Activated CD8-positive, alpha-beta memory T cell treated with anti-CD3 and anti-CD28 coated beads for 24 hours (primary cell): ENCODE measurements around the gene DCUN1D4.

Experiments
- DNase-seq: peaks from one replicate; pipeline ENCODE4 v3.0.0-alpha.2; 2020

The DCUN1D4 gene

DNA sequence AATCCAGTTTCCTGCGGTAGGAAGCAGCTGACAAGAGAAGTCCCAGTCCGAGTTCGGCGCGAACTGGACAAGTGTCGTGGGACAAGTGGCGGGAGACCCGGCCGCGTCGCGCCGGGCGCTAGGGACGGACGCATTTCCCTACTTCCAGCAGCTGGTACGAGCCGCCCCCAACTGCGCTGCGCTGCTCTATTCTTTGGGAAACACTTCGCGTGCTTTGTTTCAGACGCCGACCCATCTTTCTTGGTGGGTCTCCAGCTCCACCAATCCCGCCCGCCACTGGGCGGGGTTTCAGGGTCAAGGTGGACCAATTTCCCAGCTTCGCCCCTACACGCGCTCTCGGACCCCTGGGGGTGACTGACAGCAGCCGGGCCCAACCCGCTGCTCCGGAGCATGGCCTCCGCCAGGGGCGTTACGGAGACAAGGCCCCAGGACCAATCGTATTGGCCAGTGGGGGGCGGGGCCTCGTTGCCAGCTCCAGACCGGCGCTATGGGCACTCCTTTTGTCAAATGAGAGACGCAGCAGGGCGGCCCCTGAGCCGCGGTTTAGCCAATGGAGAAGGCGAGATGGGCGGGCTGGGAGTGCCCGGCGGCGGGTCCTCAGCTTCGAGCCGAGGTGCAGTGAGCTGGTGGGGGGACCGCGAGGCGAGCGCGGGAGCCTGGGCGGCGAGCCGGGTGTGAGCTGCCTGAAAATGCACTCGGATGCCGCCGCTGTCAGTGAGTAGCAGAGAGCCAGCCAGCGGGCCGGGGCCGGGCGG is at the start of gene DCUN1D4:
DCUN1D4 (plus strand) TSS at position 600 of the 755 bp plus-strand sequence; CDS start at position 690, 90 bp downstream.
- DNase-seq: peak; percentile 99

DNA sequence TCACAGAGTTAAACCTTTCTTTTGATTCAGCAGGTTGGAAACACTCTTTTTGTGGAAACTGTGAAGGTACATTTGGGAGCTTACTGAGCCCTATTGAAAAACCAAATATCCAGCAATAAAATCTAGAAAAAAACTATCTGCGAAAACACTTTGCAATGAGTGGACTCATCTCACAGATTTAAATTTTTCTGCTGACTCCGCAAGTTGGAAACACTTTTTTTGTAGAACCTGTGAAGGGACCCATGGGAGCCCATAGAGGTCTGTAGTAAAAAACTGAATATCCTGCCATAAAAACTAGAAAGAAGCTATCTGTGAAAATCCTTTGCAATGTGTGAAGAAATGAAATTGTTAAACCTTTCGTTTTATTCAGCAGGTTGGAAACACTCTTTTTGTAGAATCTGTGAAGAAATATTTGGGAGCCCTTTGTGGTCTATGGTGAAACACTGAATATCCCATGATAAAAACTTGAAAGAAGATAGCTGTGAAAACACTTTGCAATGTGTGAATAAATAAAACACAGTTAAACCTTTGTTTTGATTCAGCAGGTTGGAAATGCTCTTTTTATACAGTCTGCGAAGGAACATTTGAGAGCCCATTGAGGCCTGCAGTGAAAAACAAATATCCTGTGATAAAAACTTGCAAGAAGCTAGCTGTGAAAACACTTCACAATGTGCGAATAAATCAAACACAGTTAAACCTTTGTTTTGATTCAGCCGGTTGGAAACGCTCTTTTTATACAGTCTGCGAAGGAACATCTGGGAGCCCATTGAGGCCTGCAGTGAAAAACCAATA is 22.3 kb upstream of the DCUN1D4 start:
- no peak for DNase-seq

GRCh38 chr4:51825341-51825740 is 17.6 kb upstream of the DCUN1D4 start:
- DNase-seq: no peak

- no peak for DNase-seq
Observed at GRCh38 chr4:51830156-51830720, 12.7 kb upstream of the DCUN1D4 start.

GRCh38 chr4:51831133-51831532 is 11.8 kb upstream of the DCUN1D4 start:
- peak; percentile 82 for DNase-seq

DNA sequence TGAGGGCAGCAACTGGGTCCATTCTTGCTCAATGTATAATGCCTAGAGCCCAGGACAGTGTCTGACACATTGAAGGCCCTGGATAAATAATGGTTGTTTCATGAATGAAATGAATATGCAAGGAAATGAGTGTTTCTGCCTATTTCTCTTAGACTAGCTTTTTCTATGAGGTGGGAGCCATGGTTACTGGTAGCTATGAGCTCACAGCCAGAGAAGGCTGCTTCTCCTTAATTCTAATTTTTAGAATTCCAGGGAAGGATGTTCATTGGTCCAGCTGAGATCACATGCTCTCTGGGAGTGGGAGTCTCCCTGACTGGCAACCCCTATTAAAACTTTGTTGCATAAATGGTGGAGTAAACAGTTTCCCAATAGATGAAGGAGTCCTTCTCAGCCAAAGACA is 9.7 kb upstream of the DCUN1D4 start:
- DNase-seq: no peak

GRCh38 chr4:51835079-51835478 is 7.9 kb upstream of the DCUN1D4 start:
- DNase-seq: no peak

DNA sequence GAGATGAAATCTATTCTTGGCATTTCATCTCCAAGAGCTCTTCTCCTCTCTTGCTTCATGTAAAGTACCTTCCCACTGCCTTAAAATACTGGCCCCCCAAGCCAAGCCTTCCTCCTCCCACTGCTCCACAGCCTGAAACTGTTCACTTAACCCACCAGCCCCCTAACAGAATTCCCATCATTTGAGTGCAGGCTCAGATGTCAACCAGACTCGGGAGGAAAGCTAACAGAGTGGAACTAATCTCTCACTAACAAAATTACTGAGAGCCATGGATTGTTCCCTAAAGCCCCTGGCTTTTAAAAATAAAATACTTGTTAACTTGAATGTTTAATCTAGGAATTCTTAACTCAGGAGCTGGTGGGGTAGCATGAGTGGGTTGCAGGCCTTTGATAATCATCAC is 7.1 kb upstream of the DCUN1D4 start:
- DNase-seq: no peak

DNA sequence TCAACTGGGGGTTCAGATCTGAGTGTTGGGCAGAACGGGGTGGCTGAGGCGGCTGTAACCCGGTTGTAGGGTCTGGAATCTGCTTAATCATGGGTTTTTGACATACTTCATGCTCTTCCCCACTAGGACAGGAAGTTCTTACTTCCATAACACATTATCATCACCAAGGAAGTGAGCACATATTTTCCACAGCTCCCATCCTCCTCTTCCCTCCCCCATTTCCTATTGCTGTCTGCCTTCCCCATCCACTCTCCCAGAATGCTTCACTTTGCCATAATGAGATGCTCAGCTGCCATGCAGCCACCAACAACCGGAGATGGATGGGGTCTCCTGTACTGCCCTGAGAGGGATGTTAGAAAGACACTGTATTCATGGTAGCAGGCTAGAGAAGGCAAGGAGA is 6.4 kb upstream of the DCUN1D4 start:
- no peak for DNase-seq

DNA sequence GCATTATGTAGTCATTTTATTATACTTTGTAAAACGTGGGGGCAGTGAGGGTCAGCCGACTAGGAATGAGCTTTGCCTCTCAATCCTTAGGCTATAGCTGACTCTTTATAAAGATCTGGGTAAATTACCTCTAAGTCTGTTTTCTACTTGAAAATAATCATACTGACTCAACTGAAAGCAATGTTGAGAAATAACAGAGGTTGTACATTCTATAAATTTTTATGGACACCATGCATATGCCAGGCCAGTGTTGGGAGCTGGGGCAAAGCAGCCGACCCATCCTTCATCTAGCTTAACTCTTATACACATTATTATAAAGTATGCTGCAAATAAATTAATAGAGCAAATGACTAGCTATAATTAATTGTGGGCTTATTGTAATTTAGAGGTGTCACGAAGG is 2.2 kb upstream of the DCUN1D4 start:
- no peak for DNase-seq

GRCh38 chr4:51842167-51842553 is 793 bp upstream of the DCUN1D4 start:
- DNase-seq: peak; percentile 62

DNA sequence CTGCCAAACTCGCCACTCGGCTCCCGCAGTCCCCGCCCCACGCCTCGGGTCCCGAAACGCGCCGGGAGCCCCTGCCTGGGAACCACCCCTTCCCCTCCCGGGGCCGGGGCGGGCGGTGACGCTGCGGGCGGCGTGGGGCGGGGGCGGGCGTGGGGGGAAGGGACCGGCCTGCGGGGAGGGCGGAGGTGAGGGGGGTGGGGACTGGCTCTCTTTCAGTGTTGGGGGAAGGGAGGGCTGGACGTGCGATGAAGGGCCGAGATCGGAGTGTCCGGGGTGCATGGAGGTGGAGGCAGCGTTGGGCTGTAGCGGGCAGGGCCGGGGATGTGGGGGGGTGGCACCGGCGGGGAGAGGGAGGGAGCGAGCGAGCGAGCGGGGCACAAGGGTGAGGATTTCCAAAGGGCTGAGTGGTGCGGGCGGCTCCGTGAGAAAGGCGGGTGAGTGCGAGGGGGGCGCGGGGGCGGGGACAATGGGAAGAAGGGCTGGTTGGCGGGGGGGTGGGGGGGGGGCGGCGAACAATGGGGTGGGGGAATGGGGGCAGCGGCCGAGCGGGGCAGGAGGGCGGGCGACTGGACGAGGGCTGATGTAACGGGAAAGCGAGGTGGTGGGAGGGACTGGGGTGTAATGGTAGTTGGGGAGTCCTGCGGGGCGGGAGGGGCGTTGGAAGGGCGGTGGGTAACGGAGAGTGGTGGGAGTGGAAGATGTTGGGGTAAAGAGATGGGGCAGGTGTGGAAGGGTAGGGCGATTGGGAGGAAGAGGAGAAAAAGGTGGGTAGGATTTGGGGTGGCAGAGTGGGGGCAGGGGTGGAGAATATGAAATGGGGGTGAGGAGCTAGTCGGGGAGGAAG is 578 bp downstream of the DCUN1D4 start:
- DNase-seq: peak; percentile 63

DNA sequence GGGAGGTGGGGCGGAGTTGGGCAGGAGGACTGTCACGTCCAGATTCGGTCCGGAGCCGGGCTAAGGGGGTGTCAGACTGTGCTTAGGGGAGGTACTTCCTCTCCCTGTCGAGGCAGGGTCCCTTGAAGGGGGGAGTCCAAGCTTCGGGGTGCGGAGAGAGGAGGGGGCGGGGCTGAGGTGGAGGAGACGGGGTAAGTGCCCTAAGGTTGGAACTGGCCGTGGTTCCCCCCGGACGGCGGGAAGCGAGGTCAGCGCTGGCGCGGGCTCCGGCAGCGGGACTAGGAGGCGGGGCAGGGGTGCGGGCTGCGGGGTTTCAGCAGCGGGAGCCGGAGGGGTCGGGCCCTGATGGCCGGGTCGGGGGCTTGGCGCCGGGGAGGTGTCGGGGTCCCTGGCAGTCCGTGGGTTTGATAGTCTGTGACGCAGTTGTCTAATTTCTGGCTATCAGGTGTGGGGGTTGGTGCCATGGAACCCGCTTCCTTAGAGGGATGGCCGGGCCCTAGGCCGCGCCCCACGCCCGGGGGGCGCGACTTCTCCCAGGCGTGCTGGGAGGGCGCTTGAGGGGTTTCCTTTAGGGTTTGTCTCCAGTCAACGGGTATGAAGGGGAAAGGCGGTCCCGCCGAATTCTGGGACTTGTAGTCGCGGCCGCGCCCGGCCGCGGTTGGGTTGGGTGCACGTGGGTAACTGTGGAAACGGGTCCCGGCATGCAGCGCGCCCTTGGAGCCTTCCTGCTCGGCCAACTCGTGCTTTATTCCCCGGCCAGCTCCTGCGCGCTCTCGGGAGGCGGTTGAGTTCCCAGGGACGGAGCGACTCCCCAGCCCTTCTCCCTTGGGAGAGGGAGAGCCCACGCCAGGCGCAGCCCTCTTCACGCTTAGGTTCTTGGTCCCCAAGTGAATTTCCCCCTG is 1.5 kb downstream of the DCUN1D4 start:
- DNase-seq: peak; percentile 90

DNA sequence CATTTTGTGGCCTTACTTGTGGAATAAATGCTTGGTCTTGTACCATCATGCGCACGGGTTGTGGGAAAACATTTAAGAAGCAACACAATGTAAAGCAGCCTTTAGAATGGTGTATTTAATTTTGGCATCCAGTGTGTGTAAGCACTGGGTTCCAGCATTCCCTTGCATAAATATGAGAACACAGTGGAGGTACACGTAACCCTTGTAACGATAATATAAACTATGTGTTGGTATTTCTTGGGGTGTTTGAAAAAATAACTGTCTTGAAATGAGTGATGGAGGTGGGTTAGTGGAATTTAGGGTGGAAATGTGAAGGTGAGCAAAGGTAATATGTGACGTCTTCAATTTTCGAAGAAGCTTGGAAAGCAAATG is 2.1 kb downstream of the DCUN1D4 start:
- no peak for DNase-seq

GRCh38 chr4:51845711-51846110 is 2.8 kb downstream of the DCUN1D4 start:
- no peak for DNase-seq

DNA sequence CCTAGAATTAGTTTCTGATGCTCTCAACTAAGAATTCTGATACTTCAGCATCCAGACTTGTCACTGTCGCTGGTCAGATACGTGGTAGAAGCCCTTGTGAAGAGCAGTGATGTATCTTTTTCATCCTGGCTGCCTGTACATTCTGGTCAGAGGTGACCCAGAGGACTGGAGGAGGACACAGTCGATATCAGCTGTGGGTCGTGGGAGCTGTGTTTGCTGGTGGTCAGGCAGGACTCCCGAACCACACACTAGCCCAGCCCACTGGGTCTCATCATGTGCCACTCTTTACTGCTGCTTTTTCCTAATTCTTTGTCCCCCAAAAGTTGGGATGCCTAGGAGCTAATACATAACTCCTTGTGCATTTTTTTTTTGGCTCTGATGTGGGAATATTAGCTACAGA is 6.5 kb downstream of the DCUN1D4 start:
- DNase-seq: no peak

- no peak for DNase-seq
Observed at GRCh38 chr4:51850294-51850693, 7.3 kb downstream of the DCUN1D4 start.

GRCh38 chr4:51851090-51851936 is 8.4 kb downstream of the DCUN1D4 start:
- DNase-seq: no peak

- DNase-seq: no peak
Observed at GRCh38 chr4:51851937-51852290, 9.0 kb downstream of the DCUN1D4 start.

DNA sequence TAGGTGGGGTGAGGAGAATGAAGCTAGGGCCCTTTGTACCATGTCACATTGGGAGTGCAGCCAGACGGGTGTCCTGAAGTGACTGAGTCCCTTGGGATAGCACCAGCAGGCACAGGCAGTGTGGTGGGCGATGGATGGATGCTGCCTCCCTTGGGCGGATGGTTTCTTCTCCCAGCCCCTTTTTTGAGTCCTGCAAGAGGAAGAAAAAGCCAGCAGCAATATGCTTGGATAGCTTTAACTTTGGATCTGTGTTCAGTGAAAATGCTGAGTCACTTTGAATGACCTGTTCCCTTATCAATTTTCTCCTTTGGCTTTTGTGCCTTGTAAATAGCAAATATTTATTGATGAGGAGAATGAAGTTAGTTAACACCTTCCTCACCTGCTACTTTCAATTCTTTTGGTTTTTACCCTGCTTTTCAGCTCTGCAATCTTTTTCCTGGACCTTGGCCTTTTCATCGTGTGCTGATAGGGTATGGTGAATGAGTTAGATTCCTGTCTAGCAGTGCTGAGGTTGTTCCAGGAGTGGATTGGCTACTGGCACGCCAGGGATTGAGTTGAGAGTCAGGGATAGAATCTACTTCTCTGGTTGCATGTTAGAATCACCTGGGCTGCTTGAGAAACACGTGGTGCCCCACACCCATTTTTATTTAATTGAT is 10.2 kb downstream of the DCUN1D4 start:
- no peak for DNase-seq

- no peak for DNase-seq
Observed at GRCh38 chr4:51855270-51855669, 12.3 kb downstream of the DCUN1D4 start.
